IMR-90 (cell line): Measurements from ENCODE around the gene VCL. TPM values are rescaled to one million over a fixed set of nuclear protein-coding genes. Genes with fewer than 3 reads are reported as not detected.

Experiments used
- ATAC-seq: fragments of 200-7000 bp; cut with Tn5 transposase; 2 replicates; pipeline ENCODE4 v1.9.1; 2020; ENCODE audit warnings: low read depth, mild to moderate bottlenecking, moderate library complexity
- BruUV-seq: library from RNA; stranded (reverse); fragments of 400-500 nt; replicated peaks from 2 replicates; lab custom pipeline; 2021; lab: Mats Ljungman, UMichigan
- CTCF ChIA-PET: fragments of 300-600 bp; formaldehyde crosslinking; extraction: SDS; loops from one replicate; lab custom pipeline; 2021; ENCODE audit warnings: antibody characterized with exemption; lab: Yijun Ruan, JAX
- POLR2A ChIA-PET: fragments of 300-600 bp; sonication (Branson Sonifier 250); formaldehyde crosslinking; loops from one replicate; lab custom pipeline; 2022; ENCODE audit warnings: antibody characterized with exemption; ENCODE audit not compliant: unreplicated experiment; lab: Charles Lee
- DNase-seq: peaks from one replicate; pipeline ENCODE4 v3.0.0; 2013
- H2AFZ ChIP-seq: replicated peaks from 2 replicates; pipeline ENCODE3; 2013; ENCODE audit warnings: low read length, mild to moderate bottlenecking; ENCODE audit not compliant: poor library complexity
- H2AK5ac ChIP-seq: 2 replicates; pipeline ENCODE4 v1.6.1; 2013; ENCODE audit warnings: low read depth, low read length, inconsistent platforms
- H2AK9ac ChIP-seq: replicated peaks from 2 replicates; pipeline ENCODE3; 2013; ENCODE audit warnings: mild to moderate bottlenecking, low read depth, low read length, moderate library complexity; ENCODE audit not compliant: poor library complexity
- H2BK120ac ChIP-seq: 2 replicates; pipeline ENCODE4 v1.6.1; 2013; ENCODE audit warnings: low read depth, low read length, inconsistent platforms
- H2BK15ac ChIP-seq: 3 replicates; pipeline ENCODE4 v1.6.1; 2013; ENCODE audit warnings: low read depth, low read length, inconsistent platforms
- H2BK20ac ChIP-seq: 2 replicates; pipeline ENCODE4 v1.6.1; 2013; ENCODE audit warnings: low read depth, mild to moderate bottlenecking, inconsistent platforms, low read length, moderate library complexity
- H2BK5ac ChIP-seq: 2 replicates; pipeline ENCODE4 v1.6.1; 2013; ENCODE audit warnings: mild to moderate bottlenecking, low read depth, low read length, inconsistent platforms; ENCODE audit not compliant: poor library complexity, severe bottlenecking
- H3K14ac ChIP-seq: replicated peaks from 2 replicates; pipeline ENCODE4 v1.6.1; 2013; ENCODE audit warnings: low read depth, low read length, inconsistent platforms
- H3K18ac ChIP-seq: 2 replicates; pipeline ENCODE4 v1.6.1; 2013; ENCODE audit warnings: low read depth, low read length, control low read depth
- H3K23ac ChIP-seq: 2 replicates; pipeline ENCODE4 v1.6.1; 2013; ENCODE audit warnings: low read depth, low read length, inconsistent platforms
- H3K27ac ChIP-seq: 2 replicates; pipeline ENCODE4 v1.5.1; 2013; ENCODE audit warnings: mild to moderate bottlenecking, control low read depth, low read length; ENCODE audit not compliant: insufficient read depth
- H3K27me3 ChIP-seq: 2 replicates; pipeline ENCODE4 v1.6.1; 2013; ENCODE audit warnings: low read length; ENCODE audit not compliant: control insufficient read depth, insufficient read depth
- H3K36me3 ChIP-seq: 2 replicates; pipeline ENCODE4 v1.6.1; 2013; ENCODE audit warnings: low read length, mixed read lengths; ENCODE audit not compliant: control insufficient read depth, insufficient read depth
- H3K4ac ChIP-seq: 2 replicates; pipeline ENCODE4 v1.6.1; 2013; ENCODE audit warnings: low read depth, low read length, inconsistent platforms
- H3K4me1 ChIP-seq: 2 replicates; pipeline ENCODE4 v1.6.1; 2013; ENCODE audit warnings: low read length, mixed read lengths; ENCODE audit not compliant: control insufficient read depth, insufficient read depth
- H3K4me2 ChIP-seq: 2 replicates; pipeline ENCODE4 v1.6.1; 2013; ENCODE audit warnings: low read depth, mild to moderate bottlenecking, control low read depth, low read length, moderate library complexity
- H3K4me3 ChIP-seq: 2 replicates; pipeline ENCODE4 v1.5.1; 2013; ENCODE audit warnings: low read depth, mild to moderate bottlenecking, control low read depth, low read length, moderate library complexity; ENCODE audit not compliant: insufficient read depth
- H3K56ac ChIP-seq: 2 replicates; pipeline ENCODE4 v1.6.1; 2013; ENCODE audit warnings: low read length, inconsistent platforms; ENCODE audit not compliant: insufficient read depth; ENCODE audit errors: extremely low read depth
- H3K79me1 ChIP-seq, 2 experiments: 2 replicates each; pipeline ENCODE4 v1.6.1; 2013; ENCODE audit warnings: low read length in 2 of 2, inconsistent platforms in 1 of 2, low read depth in 1 of 2
- H3K9ac ChIP-seq: 2 replicates; pipeline ENCODE4 v1.6.1; 2013; ENCODE audit warnings: low read depth, low read length, control low read depth
- H3K9me1 ChIP-seq: 2 replicates; pipeline ENCODE4 v1.6.1; 2013; ENCODE audit warnings: low read length, inconsistent platforms; ENCODE audit not compliant: insufficient read depth
- H3K9me3 ChIP-seq: 2 replicates; pipeline ENCODE4 v1.6.1; 2013; ENCODE audit warnings: low read length; ENCODE audit not compliant: control insufficient read depth, insufficient read depth
- H4K20me1 ChIP-seq: 2 replicates; pipeline ENCODE4 v1.6.1; 2013; ENCODE audit warnings: low read length, inconsistent platforms; ENCODE audit not compliant: insufficient read depth
- H4K5ac ChIP-seq: 2 replicates; pipeline ENCODE4 v1.6.1; 2013; ENCODE audit warnings: mild to moderate bottlenecking, low read depth, low read length, control low read depth
- H4K8ac ChIP-seq, 2 experiments: 2 replicates each; pipeline ENCODE4 v1.6.1; 2013; ENCODE audit warnings: low read depth in 2 of 2, low read length in 2 of 2, control low read depth in 1 of 2, inconsistent platforms in 1 of 2
- H4K91ac ChIP-seq: 2 replicates; pipeline ENCODE4 v1.6.1; 2013; ENCODE audit warnings: low read depth, low read length, inconsistent platforms; ENCODE audit not compliant: insufficient read depth
- BHLHE40 ChIP-seq: fragments of 150-350 bp; IDR thresholded peaks from 2 replicates; pipeline ENCODE4 v1.6.1; 2016; ENCODE audit warnings: mild to moderate bottlenecking, low read depth, low read length
- CHD1 ChIP-seq: IDR thresholded peaks from 2 replicates; pipeline ENCODE4 v1.6.1; 2012; ENCODE audit warnings: low read depth, low read length, improper control_type of control experiment
- CTCF ChIP-seq: conservative IDR thresholded peaks from 2 replicates; pipeline ENCODE4 v1.5.1; 2012; ENCODE audit warnings: mild to moderate bottlenecking, low read depth, low read length, improper control_type of control experiment
- ELK1 ChIP-seq: fragments of 150-350 bp; IDR thresholded peaks from 2 replicates; pipeline ENCODE4 v1.6.1; 2016; ENCODE audit warnings: low read depth, mild to moderate bottlenecking, low read length, moderate library complexity, borderline replicate concordance
- MXI1 ChIP-seq: IDR thresholded peaks from 2 replicates; pipeline ENCODE4 v1.6.1; 2012; ENCODE audit warnings: low read depth, mild to moderate bottlenecking, low read length, moderate library complexity, borderline replicate concordance
- RAD21 ChIP-seq: IDR thresholded peaks from 2 replicates; pipeline ENCODE4 v1.6.1; 2012; ENCODE audit warnings: low read length, improper control_type of control experiment
- SMC3 ChIP-seq: fragments of 150-350 bp; IDR thresholded peaks from 2 replicates; pipeline ENCODE4 v1.6.1; 2016; ENCODE audit warnings: low read depth, mild to moderate bottlenecking, antibody characterized with exemption, low read length, moderate library complexity
- WGBS, 2 experiments: methylation state at CpG; one replicate each; pipeline versions ENCODE4 v1.1.5 to v1.1.7; 2013; ENCODE audit warnings: missing lambda C conversion rate in 2 of 2; ENCODE audit not compliant: insufficient read length in 1 of 2; ENCODE audit errors: extremely low coverage in 2 of 2; 5-methylcytosine and 5-hydroxymethylcytosine counted together
- dilution Hi-C: fragments of 300-500 bp; cut with HindIII; formaldehyde crosslinking; loops from one replicate; pipeline ENCODE4 v1.14.3; 2018; ENCODE audit warnings: low sequenced_read_pairs; ENCODE audit not compliant: unreplicated experiment
- in situ Hi-C: fragments of 300-500 bp; cut with MboI; formaldehyde crosslinking; loops from 3 replicates; pipeline ENCODE4 v1.14.3; 2019; ENCODE audit warnings: low sequenced_read_pairs, inconsistent platforms, mixed read lengths
- intact Hi-C: fragments of 100-400 bp; cut with micrococcal nuclease; formaldehyde crosslinking; loops from 2 replicates; pipeline ENCODE4 v1.10.0; 2022
- polyA plus RNA-seq, 3 experiments: library from polyadenylated mRNA; depleted of rRNA; stranded (reverse); fragments of >200 nt; gene quantifications; 2 replicates each; pipeline ENCODE4 v1.2.3, GENCODE V29; 2012; ENCODE audit warnings: low replicate concordance in 1 of 3
- total RNA-seq: library from RNA; depleted of rRNA; stranded (reverse); fragments of >200 nt; gene quantifications from 2 replicates; pipeline ENCODE4 v1.2.3, GENCODE V29; 2012

VCL gene
- total and polyA plus RNA-seq, 2 of the 4 experiments (the other 2 are of a cell fraction) = 227 to 283 TPM

- Histone ChIP-seq H3K27me3 (no peaks in the 10 kb centered on the region), H3K79me1 (peaks cover 7 to 63% of the 10 kb centered on the region in 2 experiments; a peak in 3 of 4 replicates), H3K9ac (no peak overlapping the region), H2BK15ac (no peak overlapping the region), H4K5ac (no peak overlapping the region), H4K20me1 (peaks cover 81% of the 10 kb centered on the region), H4K8ac (0 out of 4 replicates have a peak overlapping the region, but pooled peaks of 1 of the 2 experiments have one; percentile 19), H2BK20ac (no peak overlapping the region), H3K4ac (no peak overlapping the region), H2AFZ (no peak overlapping the region), H3K27ac (0 out of 2 replicates have a peak overlapping the region, but pooled peaks have one; percentile 33), H3K56ac (no peak overlapping the region), H3K36me3 (peaks cover 3% of the 10 kb centered on the region; the same call in 1 of the 2 replicates), H2AK5ac (no peak overlapping the region), H3K4me1 (peaks cover 30% of the 10 kb centered on the region), H3K9me1 (peaks cover 26% of the 10 kb centered on the region), H3K4me2 (no peak overlapping the region), H3K23ac (peak overlapping the region; percentile 67; the same call in 1 of the 2 replicates), H4K91ac (no peak overlapping the region), H3K4me3 (no peak overlapping the region), H3K9me3 (no peaks in the 10 kb centered on the region), H2BK120ac (no peak overlapping the region), H2BK5ac (peak overlapping the region; percentile 55), H2AK9ac (no peak overlapping the region), H3K14ac (no peak overlapping the region), H3K18ac (no peak overlapping the region)
- no peak for ATAC-seq
- intact Hi-C loops (no loop called here), dilution Hi-C loops (no loop called here), in situ Hi-C loops (no loop called here)
- ChIA-PET POLR2A (interaction anchor here (0.5 to 0.6 kb wide), 4 partner anchors 50 to 208 kb away, joined by 3 to 16 read pairs (median 5); no protein-coding TSS in a partner anchor), CTCF (interaction anchor here (0.6 kb wide), 1 partner anchor 94 kb away, joined by 5 read pairs; no protein-coding TSS in a partner anchor)
- TF ChIP-seq CTCF = no peak
- no peak for TF ChIP-seq ELK1
- TF ChIP-seq MXI1 = no peak
- TF ChIP-seq BHLHE40 = no peak
- TF ChIP-seq CHD1 = no peak
- TF ChIP-seq RAD21 = no peak
- TF ChIP-seq SMC3 = no peak
- WGBS, 2 experiments = no CpG with 5 or more reads among the region's 5 CpGs
- no peak for DNase-seq
- no TSS peak for BruUV-seq
Observed at GRCh38 chr10:74051736-74052342, 53.9 kb downstream of the VCL start.
